BLaER1 treated with 17β-estradiol and CSF1 and Interleukin-3, amounts not matched to agents 10 nM and 100 nM (cell line): ENCODE results near the gene AKT3.
A peak's percentile ranks its signal among the peaks of the same experiment; 100 is the strongest.

Experiments used
- H3K27ac ChIP-seq, 11 experiments: shearing (Covaris generic); formaldehyde crosslinking; 2 replicates each; pipeline ENCODE4 v1.8.1; 2022
- H3K27me3 ChIP-seq, 11 experiments: shearing (Covaris generic); formaldehyde crosslinking; 2 replicates each; pipeline ENCODE4 v1.8.1; 2022
- H3K36me3 ChIP-seq, 11 experiments: shearing (Covaris generic); formaldehyde crosslinking; 2 replicates each; pipeline ENCODE4 v1.8.1; 2022
- H3K4me1 ChIP-seq, 10 experiments: shearing (Covaris generic); formaldehyde crosslinking; 2 replicates each; pipeline ENCODE4 v1.8.1; 2022
- H3K4me2 ChIP-seq, 11 experiments: shearing (Covaris generic); formaldehyde crosslinking; 2 replicates each; pipeline ENCODE4 v1.8.1; 2022
- H3K4me3 ChIP-seq, 10 experiments: shearing (Covaris generic); formaldehyde crosslinking; 2 replicates each; pipeline ENCODE4 v1.8.1; 2022
- H3K9ac ChIP-seq, 11 experiments: shearing (Covaris generic); formaldehyde crosslinking; 2 replicates each; pipeline ENCODE4 v1.8.1; 2022
- H3K9me3 ChIP-seq, 11 experiments: shearing (Covaris generic); formaldehyde crosslinking; replicated peaks in 1 of 11; 2 replicates each; pipeline ENCODE4 v1.8.1; 2022
- H4K20me1 ChIP-seq, 11 experiments: shearing (Covaris generic); formaldehyde crosslinking; 2 replicates each; pipeline ENCODE4 v1.8.1; 2022
- Cebpa-rat ChIP-seq, 11 experiments: shearing (Covaris generic); IDR thresholded peaks; 2 replicates each; pipeline ENCODE4 v1.8.1; 2022

Gene AKT3

DNA sequence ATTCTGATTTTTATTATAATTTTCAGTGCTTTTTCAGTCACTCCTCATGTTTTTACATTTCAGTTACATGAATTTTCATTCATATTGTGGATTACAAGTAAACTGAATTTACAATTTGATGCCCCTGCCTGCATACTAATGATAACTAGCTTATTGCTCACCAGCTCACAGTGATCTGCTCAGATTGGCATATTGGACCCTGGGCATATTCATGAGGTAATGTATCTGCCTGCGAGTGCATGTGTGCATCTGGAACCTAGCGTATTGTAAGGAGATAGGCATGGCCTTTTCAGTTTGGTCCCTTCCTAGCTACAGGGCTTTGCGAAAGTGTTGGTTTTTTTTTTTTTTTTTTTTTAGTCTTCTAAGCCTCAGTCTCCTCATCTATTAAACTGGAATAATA lies 380.5 kb downstream of the AKT3 start:
- Histone ChIP-seq H3K27ac (no peak overlapping the region), H3K9ac (no peak overlapping the region), H3K36me3 (peaks cover 0 to 39% (median 3%) of the 10 kb centered on the region in 11 experiments; a peak in 10 of 22 replicates), H3K4me3 (no peak overlapping the region), H4K20me1 (peaks cover 0 to 18% (median 0%) of the 10 kb centered on the region in 11 experiments; a peak in 2 of 22 replicates), H3K27me3 (no peaks in the 10 kb centered on the region), H3K4me1 (peaks cover 24 to 44% (median 32%) of the 10 kb centered on the region in 10 experiments), H3K9me3 (no peaks in the 10 kb centered on the region), H3K4me2 (no peak overlapping the region)
- TF ChIP-seq Cebpa-rat (IDR thresholded peaks at IDR 0.05), result no peak

- H3K4me2 ChIP-seq, result no peak overlapping the region
- TF ChIP-seq Cebpa-rat (IDR thresholded peaks at IDR 0.05), result no peak
- no peaks in the 10 kb centered on the region for H3K9me3 ChIP-seq
- no peaks in the 10 kb centered on the region for H3K27me3 ChIP-seq
- H4K20me1 ChIP-seq, result no peaks in the 10 kb centered on the region; a peak in 1 of 22 replicates
- H3K9ac ChIP-seq, result no peak overlapping the region
- no peak overlapping the region for H3K4me3 ChIP-seq
- H3K36me3 ChIP-seq, result peaks cover 0 to 72% (median 0%) of the 10 kb centered on the region in 11 experiments; a peak in 10 of 22 replicates
- peaks cover 0 to 9% (median 1%) of the 10 kb centered on the region in 10 experiments; a peak in 10 of 20 replicates for H3K4me1 ChIP-seq
- H3K27ac ChIP-seq, result no peak overlapping the region
These were observed 384.3 kb downstream of the AKT3 start for GRCh38 chr1:243465738-243466137.

GRCh38 chr1:243465081-243465480 lies 385.0 kb downstream of the AKT3 start:
- no peaks in the 10 kb centered on the region for H3K9me3 ChIP-seq
- H3K4me3 ChIP-seq, result no peak overlapping the region
- no peak for TF ChIP-seq Cebpa-rat (IDR thresholded peaks at IDR 0.05)
- peaks cover 0 to 3% (median 0%) of the 10 kb centered on the region in 10 experiments; a peak in 6 of 20 replicates for H3K4me1 ChIP-seq
- H3K36me3 ChIP-seq, result peaks cover 0 to 75% (median 0%) of the 10 kb centered on the region in 11 experiments; a peak in 10 of 22 replicates
- H3K27ac ChIP-seq, result no peak overlapping the region
- no peak overlapping the region for H3K4me2 ChIP-seq
- no peaks in the 10 kb centered on the region for H4K20me1 ChIP-seq
- H3K27me3 ChIP-seq, result no peaks in the 10 kb centered on the region
- H3K9ac ChIP-seq, result no peak overlapping the region

- no peaks in the 10 kb centered on the region for H3K9me3 ChIP-seq
- H3K4me3 ChIP-seq, result no peak overlapping the region
- H3K9ac ChIP-seq, result no peak overlapping the region
- H3K36me3 ChIP-seq, result peaks cover 0 to 73% (median 0%) of the 10 kb centered on the region in 11 experiments; a peak in 10 of 22 replicates
- peaks cover 0 to 6% (median 0%) of the 10 kb centered on the region in 11 experiments; a peak in 2 of 22 replicates for H4K20me1 ChIP-seq
- no peak for TF ChIP-seq Cebpa-rat (IDR thresholded peaks at IDR 0.05)
- H3K27ac ChIP-seq, result no peak overlapping the region
- no peaks in the 10 kb centered on the region for H3K27me3 ChIP-seq
- H3K4me2 ChIP-seq, result no peak overlapping the region
- peaks cover 14 to 17% (median 15%) of the 10 kb centered on the region in 10 experiments for H3K4me1 ChIP-seq
These were observed 386.9 kb downstream of the AKT3 start for GRCh38 chr1:243462929-243463697.

DNA sequence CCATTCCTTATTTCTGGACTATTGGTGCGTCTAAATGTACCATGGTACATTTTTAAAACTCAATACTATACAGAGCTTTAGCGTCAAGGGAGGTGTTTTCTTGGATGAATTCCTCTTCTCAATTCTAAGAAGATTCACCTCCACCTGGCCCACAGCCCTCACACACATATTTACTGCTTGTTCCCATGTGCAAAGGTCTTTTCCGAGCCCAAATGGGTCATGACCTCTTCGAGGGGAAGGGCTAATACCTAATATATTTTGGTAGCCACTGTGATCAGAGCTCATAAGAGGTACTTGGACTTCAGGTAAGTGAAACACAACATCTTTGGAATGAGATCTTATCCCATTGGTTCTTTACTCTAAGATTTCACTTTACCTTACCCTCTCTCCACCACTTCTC lies 388.3 kb downstream of the AKT3 start:
- Histone ChIP-seq H3K27me3 (no peaks in the 10 kb centered on the region), H3K36me3 (peaks cover 0 to 62% (median 0%) of the 10 kb centered on the region in 11 experiments; a peak in 10 of 22 replicates), H3K27ac (no peak overlapping the region), H3K9me3 (no peaks in the 10 kb centered on the region), H3K4me3 (no peak overlapping the region), H4K20me1 (peaks cover 0 to 6% (median 0%) of the 10 kb centered on the region in 11 experiments; a peak in 2 of 22 replicates), H3K9ac (no peak overlapping the region), H3K4me2 (no peak overlapping the region), H3K4me1 (peaks cover 14 to 18% (median 15%) of the 10 kb centered on the region in 10 experiments)
- TF ChIP-seq Cebpa-rat (IDR thresholded peaks at IDR 0.05), result no peak

GRCh38 chr1:243459059-243459458 lies 391.0 kb downstream of the AKT3 start:
- H3K36me3 ChIP-seq, result peaks cover 0 to 65% (median 0%) of the 10 kb centered on the region in 11 experiments; a peak in 12 of 22 replicates
- TF ChIP-seq Cebpa-rat (IDR thresholded peaks at IDR 0.05), result no peak

DNA sequence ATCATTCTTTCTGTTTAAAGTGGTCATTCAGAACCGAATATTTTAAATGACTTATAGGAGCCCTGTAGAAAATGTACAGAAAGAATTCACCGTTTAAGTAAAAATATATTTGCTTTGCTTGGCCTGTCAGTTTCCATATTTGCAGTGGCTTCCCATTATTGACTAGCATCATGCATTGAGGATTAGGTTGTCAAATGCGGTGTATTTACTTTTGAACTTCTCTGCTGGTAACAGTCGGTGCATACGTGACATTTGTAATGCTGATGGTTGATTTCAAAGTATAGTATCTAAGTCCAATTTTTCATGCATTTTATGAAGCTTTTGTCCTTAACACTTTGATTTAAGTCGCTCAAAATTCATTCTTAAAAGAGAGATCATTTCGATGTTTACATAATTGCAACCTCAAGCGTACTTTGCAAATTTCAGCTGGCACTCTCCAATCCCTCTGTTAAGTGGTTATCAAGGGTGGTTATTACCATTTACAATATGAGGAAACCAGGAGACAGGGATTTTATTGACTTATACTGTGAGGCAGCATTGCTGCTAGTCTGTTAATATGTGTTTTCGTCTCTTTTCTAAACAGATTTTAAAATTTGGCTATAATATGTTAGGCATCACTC lies 392.6 kb downstream of the AKT3 start:
- Histone ChIP-seq H3K9ac (no peak overlapping the region), H3K36me3 (peaks cover 0 to 61% (median 0%) of the 10 kb centered on the region in 11 experiments; a peak in 12 of 22 replicates), H3K4me3 (no peak overlapping the region), H3K4me1 (peaks cover 14 to 19% (median 15%) of the 10 kb centered on the region in 10 experiments), H3K27ac (no peak overlapping the region), H3K9me3 (no peaks in the 10 kb centered on the region), H3K4me2 (no peak overlapping the region), H3K27me3 (no peaks in the 10 kb centered on the region), H4K20me1 (peaks cover 0 to 6% (median 0%) of the 10 kb centered on the region in 11 experiments; a peak in 2 of 22 replicates)
- TF ChIP-seq Cebpa-rat (IDR thresholded peaks at IDR 0.05), result no peak

More at GRCh38 chr1:243459059-243459458, 391.0 kb downstream of the AKT3 start:
- H3K4me1 ChIP-seq, result peaks cover 14 to 18% (median 15%) of the 10 kb centered on the region in 10 experiments
- no peaks in the 10 kb centered on the region for H3K9me3 ChIP-seq
- peak overlapping the region; percentile 24 to 72 (median 56) for H3K4me2 ChIP-seq
- no peaks in the 10 kb centered on the region for H3K27me3 ChIP-seq
- peak overlapping the region in 1 of 11 experiments; percentile 8; a peak in 1 of 22 replicates for H3K9ac ChIP-seq
- peak overlapping the region in 3 of 11 experiments; percentile 25 to 36 (median 33); a peak in 4 of 22 replicates for H3K27ac ChIP-seq
- H4K20me1 ChIP-seq, result peaks cover 0 to 6% (median 0%) of the 10 kb centered on the region in 11 experiments; a peak in 2 of 22 replicates
- H3K4me3 ChIP-seq, result no peak overlapping the region

DNA sequence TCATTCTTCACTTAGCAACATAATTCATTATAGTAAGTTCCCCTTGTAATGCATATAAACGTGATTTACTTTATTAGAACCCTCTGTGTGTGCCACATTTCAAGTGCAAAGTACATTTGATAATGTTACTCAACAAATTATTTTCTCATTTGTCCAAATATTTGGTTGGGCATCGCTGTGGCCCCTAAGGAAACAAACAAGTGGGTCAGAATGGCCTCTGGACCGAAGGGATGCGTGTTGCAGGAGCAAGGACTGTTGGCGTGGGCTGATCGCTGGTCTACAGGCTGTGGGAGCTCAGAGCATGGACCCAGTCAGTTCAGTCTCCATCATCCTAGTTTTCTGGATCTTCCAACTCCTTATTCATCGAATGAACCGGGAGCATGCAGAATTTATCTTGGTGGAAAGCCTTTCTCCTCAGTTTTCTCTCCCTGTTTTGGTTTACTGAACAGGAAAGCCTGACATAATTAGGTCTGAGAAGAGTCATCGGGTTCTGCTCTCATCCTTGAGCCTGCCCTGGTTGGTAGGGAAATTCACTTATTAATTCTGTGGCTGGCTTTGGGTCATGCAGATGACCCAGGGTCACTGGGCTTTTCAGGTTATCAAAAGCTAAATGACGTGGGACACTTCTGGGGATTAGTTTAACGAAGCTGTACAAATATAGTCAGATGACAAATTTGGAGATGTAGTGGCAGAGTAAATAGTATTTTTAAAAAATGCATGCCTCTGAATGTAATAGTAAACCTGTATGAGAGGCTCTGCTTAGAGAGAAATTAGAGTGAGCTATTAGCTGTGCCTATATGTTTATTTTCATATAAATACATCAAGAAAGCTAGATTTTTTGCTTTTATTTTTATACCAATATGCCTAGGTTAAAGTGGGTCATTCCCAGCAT lies 394.0 kb downstream of the AKT3 start:
- no peak for TF ChIP-seq Cebpa-rat (IDR thresholded peaks at IDR 0.05)
- H3K36me3 ChIP-seq, result peaks cover 0 to 46% (median 0%) of the 10 kb centered on the region in 11 experiments; a peak in 12 of 22 replicates
- H3K9me3 ChIP-seq, result no peaks in the 10 kb centered on the region
- peaks cover 20 to 31% (median 26%) of the 10 kb centered on the region in 10 experiments for H3K4me1 ChIP-seq
- peaks cover 0 to 6% (median 0%) of the 10 kb centered on the region in 11 experiments; a peak in 2 of 22 replicates for H4K20me1 ChIP-seq
- no peak overlapping the region for H3K27ac ChIP-seq
- no peaks in the 10 kb centered on the region for H3K27me3 ChIP-seq
- H3K9ac ChIP-seq, result no peak overlapping the region
- no peak overlapping the region for H3K4me3 ChIP-seq
- no peak overlapping the region for H3K4me2 ChIP-seq
